ENCODE data around the gene MLN.

The MLN gene

DNA sequence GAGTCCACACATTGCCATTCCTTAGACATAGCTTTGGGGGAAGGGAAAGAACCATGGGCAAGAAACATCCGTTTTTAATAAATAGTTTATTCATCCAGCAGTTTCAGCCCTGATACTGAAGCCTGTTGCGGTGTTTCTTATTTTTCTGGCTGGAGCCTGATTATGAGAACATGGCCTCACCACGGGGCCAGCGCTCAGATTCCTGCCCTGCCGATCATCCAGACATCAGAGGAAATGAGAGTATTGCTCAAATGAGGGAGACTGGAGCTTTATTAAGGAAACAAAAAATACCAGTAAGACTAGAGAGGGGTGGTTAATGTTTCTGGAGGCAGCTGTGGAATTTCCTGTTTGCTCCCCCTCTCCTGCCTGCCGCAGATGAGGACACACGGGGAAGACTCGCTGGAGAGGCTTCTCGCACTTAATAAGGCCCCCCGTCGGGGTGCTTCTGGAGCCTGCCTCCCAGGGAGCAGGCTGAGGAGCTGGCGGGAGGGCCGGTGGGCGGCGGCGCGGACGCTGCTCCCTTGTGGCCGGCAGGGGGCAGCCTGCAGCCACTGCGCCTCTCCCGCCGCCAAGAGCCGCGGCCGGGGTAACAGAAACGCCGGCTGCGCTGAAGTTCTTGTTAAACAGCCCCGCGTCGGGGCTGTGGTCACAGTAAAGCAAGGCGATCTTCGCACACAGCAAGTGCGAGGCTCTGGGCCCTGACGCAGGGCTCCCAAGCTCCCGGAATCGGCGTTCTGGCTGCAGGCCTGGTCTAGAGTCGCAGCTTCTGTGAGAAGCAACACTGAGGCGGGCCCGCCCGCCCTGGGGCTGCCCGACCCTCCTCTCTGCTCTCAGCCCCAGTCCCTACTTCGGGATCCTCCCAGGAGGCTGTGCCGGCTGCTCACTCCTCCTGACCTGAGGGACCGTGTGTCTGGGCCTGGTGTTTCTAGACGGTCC is 32.4 kb downstream of the MLN start:
- peak; percentile 89 for DNase-seq (ENCODE audit: low spot score)

DNA sequence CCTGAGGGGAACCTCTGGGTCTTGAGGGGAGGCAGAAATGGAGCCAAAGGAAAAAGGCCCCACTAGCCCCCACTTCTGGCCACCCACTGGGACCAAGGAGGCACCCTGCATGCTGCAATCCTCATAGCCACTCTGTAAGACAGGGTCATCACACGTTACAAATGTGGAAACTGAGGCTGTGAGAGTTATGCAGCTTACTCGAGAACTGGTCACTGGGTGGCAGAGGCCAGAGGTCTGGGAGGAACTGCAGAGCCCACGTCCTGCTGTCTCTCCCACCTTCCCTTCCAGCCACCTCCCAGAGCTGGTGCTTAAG is 33.0 kb downstream of the MLN start:
- no peak for DNase-seq (ENCODE audit: low spot score)

DNA sequence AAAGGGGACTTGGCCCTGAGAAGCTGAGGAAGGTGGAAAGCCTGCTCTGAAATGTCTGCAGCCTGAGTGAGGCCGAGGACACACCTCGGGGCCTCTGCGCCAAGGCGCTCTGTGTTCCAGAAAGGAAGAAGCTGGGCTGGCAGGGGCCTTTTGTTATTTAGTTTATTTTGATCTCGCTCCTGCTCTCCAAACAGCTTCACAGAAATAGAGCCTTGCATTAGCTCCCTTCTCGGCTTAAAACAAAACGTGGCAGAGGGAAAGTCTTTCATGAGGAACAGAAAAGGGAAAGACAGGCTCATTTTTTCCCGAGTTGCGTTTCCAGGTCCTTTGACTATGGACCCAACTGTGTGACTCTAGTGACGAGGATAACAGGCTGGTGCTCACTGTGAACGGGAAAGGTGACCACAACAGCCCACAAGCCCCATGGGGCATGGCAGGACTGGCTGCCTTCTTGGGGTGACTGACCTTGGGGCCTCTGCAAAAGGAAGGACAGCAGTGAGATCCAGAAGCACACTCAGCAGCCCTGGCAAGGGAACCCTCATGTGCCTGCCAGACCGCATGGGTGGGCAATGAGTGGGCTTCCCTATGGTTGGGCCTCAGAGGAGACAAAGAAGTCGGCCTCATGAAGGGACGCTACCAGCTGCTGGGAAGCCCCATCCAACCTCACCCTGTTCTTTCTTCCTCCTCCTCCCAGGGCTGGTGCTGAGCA is 33.5 kb downstream of the MLN start:
- DNase-seq (ENCODE audit: low spot score), result no peak

DNA sequence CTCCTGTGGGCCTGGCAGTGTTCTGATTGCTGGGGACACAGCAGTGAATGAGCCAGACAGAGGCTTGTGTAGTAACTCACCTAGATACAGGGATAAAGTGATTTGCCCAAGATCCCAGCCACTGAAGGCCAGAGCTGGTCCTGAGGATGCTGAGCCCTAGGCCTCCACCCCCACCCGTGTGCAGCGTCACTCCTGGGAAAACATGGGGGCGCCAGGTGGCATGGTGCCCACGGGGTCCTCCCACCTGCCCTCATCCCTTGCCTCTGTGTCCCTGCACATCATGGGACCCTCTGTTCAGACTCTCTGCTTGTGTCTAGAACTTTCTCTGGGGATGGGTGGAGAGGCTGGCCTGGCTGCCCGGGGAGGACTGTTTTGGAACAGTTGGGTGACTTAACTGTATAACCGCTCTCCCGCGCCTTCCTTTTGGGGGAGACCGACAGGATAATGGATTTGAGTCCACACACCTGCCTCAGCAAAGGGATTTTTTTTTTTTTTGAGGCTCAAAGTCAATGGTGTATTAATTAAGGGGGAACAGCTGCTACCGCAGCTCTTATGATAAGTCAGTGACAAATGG is 34.5 kb downstream of the MLN start:
- DNase-seq (ENCODE audit: low spot score), result no peak

DNA sequence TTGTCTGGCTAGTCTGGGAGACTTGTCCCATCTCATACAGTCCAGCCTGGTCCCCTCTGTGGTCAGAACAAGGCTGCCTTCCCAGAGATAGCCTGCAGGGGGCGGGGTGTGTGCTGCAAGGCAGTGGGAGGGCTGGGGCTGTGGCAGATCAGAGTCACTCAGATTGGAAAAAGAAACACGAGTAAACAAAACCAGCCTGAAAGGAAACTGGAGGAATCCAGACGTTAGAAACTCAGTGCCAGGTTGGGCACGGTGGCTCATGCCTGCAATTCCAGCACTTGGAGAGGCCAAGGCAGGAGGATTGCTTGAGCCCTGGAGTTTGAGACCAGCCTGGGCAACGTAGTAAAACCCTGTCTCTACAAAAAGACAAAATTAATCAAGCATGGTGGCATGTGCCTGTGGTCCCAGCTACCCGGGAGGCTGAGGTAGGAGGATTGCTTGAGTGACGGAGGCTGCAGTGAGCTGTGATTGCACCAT is 35.1 kb downstream of the MLN start:
- DNase-seq (ENCODE audit: low spot score), result peak; percentile 86

DNA sequence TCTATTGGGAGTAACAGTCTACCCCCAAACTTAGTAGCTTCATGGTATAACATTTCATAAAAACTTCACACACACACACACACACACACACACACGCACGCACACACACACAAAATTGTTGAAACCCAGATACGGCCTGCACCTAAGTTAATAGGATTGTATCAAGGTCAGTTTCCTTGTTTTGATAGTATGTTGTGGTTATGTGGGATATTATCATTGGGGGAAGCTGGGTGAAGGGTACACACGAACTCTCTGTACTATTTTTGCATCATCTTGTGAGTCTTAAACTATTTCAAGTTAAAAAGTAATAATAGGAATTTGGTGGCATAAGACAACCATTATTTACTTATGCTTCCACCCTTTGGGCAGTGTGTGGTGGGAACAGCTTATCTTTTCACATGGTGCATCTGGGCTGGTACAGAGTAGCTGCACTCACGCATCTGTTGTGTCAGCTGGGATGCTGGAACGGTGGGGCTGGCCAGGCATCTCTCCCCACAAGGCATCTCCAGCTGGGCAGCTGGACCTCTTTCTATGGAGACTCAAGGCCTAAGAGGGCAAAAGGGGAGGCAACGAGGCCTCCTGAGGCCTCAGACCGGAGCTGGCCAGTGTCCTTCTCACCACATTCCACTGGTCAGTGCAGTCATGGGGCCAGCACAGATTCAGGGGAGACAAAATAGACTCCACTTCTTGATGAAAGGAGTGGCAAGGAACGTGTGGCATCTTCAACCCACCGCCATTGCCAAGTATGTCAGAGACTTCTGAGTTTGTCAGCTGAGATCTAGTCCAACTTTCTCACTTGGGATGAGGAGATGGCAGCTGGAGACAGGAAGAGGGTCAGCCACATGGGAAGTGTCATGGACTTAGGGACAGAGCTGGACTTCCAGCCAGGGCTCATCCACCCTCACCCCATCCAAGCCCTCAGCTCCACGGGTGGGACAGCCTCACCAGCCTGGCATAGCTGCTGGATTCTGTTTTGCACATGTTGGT is 36.6 kb downstream of the MLN start:
- DNase-seq (ENCODE audit: low spot score), result no peak

DNA sequence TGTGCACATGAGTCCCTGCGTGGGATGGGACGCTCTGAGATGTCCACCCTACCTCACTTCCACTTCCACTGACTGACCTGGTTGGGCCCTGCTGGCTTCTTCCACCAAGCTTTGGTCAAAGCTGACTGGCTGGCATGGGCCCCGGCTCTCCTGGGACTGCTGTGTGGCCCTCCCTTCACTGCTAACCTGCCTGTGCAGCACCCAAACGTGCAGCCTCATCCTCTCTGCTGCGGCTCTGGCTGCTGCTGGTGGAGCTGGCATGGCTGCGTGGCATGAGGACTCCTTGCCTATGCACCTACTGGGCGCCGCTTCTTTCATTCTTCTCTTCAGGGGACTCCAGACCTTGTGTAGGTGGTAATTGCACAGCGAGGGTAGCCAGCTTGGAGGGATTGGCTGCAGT is 38.4 kb downstream of the MLN start:
- DNase-seq (ENCODE audit: low spot score), result no peak

DNA sequence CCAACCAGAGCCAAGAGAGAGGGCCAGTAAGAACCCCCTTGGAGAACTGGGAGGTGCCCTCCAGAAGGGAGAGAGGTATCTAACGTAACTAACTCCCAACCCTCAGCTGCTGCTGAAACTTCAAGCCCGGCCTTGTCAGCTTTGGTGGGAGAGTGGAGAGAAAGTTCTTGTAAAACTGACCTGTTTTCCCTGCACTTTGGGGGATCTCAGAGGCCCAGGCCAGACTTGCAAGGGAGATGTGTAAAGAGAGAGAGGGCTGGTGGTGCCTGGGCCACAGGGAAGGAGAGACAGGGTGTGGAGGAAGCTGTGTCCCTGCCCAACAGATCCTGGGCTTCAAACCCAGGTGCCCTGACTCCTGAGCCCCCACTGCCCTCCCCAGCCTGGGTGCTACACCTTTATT is 39.8 kb downstream of the MLN start:
- DNase-seq (ENCODE audit: low spot score), result no peak

DNA sequence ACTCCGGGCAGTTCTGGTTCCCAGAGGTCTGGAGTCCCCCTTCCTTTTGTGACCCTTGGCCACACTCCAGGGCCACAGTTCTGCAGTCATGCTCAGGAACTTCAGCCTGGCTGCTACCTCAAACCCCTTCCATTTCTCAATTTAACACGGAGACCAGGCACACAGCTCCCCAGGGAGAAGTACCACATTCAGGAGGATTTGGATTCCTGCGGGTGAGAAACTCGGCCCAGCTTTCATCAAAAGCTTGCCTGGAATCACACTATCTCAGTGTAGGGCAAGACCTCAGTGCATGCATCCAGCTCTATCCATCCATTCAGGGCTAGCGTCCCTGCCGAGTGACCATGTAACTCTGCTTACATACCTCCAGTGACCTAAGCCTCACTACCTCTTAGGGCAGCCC is 40.3 kb downstream of the MLN start:
- DNase-seq (ENCODE audit: low spot score), result no peak

DNA sequence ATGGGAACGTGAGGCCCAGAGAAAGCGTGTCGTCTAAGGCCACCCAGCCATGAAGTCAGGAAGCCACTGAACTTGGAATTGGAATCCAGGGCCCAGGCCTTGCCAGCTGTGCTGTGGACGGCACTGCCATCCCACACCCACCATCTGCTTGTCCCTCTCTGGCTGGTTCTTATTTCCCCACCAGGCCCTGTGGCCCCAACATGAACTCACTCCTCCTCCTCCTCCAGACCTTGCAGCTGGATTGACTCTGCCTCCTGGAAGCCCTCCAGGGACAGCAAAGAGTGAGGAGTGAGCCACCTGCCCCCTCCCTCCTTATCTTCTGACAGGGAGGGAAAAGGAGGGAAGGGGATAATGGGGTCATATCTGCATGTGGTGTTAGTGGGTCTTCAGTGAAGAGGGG is 41.1 kb downstream of the MLN start:
- no peak for DNase-seq (ENCODE audit: low spot score)

DNA sequence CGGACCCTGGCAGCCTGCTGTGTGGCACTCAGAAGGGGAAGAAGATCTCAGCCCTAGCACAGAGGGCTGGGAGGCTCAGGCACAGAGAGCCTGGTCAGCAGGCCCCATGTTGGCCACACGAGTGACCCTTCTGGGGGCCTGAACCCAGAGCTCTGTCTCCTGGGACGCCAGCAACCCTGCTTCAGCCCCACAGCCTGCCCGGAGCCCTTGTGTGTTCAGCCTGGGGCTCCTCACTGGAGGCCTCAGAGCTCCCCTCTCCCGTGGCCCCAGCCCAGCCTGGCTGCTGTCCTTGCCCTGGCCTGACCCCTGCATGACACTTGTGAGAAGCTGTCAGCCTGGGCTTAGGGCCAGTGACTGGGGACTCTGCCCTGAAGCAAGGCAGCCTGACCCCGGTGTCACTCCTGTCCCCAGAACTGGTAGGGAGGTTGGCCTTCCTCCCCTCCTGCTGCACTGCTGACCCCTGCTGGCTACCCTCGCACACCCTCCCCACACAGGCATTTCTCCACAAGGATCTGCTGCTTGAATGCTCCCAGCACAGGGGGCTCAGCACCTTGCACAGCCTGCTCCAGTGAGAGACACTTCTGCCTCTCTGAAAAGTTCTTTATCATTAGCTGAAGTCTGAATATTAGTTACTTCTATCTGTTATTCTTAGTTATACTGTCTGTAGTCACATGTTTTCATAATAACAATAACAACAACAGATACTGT is 41.7 kb downstream of the MLN start:
- DNase-seq (ENCODE audit: low spot score), result peak; percentile 48

DNA sequence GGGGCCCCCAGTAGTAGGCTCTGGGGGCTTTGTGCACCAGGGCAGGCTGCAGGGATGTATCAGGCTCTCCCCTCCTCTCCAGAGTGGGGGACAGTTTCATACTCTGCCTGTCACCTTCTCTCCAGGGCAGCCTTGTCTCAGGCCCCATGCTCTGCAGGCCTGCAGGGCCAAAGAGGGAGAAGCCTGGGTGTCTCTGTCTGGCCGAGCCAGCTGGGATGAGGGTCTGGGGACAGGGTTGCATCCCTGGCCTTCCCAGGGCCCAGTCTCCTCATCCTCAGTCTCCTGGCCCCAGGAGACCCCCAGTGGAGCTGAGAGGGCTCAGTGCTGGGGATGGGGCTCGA is 42.3 kb downstream of the MLN start:
- no peak for DNase-seq (ENCODE audit: low spot score)

DNA sequence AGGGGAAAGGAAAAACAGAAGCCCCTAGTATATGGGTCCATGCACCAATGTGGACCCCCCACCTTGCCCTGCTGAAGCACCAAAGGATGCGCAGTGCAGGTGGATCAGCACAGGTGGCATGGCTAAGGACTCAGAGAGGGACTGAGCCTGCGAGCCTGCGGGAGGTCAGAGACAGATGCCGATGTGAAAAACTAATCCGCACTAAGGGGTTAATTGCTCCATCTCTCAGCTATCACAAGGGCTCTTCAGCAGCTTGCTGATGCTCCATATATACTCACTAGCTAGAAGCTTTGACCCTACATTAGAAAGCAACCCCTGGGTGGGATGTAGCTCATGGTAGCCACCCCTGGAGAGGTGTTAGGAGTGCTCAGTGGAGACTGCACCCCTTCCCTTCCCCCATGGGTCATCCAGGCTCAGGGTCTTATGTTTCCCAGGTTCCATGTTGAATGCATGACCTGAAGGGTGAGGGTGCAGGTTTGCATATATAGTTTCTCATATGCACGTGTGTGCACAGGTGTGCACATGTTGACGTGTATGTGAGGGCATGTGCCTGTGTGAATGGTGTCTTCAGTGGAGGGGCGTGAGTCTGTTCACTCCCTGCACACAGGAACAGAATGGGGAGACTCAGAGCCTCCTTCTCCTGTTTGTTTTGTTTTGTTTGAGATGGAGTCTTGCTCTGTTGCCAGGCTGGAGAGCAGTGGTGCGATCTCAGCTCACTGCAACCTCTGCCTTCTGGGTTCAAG is 43.7 kb downstream of the MLN start:
- DNase-seq (ENCODE audit: low spot score), result no peak

DNA sequence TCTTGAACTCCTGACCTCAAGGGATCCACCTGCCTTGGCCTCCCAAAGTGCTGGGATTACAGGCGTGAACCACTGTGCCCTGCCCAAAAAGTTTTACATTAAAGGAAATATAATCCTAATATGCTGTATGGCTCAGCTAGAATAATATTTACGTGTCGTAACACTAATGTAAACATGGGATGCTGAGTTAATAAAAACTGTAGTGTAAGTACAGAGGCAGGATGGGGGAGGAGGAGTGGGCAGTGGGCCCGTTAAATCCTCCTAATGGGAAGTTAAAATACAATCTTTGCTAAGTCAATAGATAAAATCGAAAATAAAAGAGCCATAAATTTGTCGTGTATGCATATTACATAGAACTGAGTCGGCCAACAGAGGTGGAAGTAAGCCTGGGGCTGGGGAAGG is 45.0 kb downstream of the MLN start:
- no peak for DNase-seq (ENCODE audit: low spot score)

DNA sequence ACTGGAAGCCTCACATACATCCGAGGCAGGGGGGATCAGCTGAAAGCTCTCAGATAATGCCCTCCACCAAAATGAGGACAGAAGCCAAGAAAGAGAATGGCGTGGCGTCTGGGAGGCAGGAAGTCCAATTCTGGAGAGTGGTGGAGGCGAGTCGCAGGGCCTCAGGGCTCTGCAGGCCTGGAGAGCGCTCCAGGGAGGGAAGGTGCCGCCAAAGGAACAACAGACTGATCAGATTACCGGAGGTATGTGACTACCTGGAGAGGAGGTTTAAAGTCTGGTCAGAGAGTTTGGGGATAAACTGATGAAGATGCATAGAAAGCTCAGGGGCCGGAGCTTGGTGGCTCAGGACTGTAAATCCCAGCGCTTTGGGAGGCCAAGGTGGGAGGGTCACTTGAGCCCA is 45.9 kb downstream of the MLN start:
- no peak for DNase-seq (ENCODE audit: low spot score)

DNA sequence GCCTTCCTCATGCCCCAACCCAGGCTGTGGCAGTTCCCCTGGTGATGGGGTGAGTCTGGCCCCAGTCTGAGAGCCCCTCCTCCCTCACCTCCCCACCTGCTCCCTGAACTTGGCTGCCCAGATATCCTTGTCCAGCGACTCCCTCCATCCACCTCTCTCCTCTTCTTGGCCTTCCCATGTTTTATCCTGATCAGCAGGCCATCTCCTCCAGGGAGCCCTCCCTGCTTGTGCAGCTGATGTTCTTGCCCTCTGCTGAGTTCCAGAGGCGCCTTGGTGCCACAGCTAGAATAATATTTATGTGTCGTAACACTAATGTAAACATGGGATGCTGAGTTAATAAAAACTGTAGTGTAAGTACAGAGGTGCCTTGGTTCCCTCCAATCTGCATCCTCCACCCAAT is 46.7 kb downstream of the MLN start:
- DNase-seq (ENCODE audit: low spot score), result no peak

DNA sequence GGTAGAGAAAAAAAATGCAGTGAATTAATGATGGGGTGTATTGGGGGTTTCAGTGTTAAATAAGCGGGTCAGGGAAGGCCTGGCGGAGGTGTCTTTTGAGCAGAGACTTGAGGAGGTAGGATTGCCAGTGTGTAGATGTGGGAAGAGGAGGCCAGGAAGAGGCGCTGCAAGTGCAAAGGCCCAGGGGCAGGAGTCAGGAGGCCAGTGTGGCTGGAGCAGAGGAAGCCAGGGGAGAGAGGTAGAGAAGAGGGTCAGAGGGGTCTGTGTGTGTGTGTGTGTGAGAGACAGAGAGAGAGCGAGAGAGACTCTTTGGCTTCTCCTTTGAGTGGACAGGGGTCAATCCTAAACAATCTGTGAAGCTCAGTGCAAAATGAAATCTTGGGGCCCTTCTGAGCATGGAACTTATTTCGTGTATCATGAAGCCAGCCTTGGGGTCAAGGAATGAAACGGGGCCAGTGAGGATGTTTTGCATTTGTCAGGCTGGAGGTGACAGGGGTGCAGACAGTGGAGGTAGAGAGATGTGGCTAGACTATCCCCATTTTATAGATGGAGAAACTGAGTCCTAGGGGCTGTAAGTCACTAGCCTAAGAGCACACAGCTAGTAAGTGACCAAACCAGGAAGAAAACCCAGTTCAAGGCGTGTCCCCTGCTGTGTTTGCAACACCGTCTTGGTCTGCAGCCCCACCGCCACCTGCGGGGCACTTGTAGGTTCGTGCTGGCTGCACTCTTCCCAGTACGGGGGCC is 47.4 kb downstream of the MLN start:
- no peak for DNase-seq (ENCODE audit: low spot score)

DNA sequence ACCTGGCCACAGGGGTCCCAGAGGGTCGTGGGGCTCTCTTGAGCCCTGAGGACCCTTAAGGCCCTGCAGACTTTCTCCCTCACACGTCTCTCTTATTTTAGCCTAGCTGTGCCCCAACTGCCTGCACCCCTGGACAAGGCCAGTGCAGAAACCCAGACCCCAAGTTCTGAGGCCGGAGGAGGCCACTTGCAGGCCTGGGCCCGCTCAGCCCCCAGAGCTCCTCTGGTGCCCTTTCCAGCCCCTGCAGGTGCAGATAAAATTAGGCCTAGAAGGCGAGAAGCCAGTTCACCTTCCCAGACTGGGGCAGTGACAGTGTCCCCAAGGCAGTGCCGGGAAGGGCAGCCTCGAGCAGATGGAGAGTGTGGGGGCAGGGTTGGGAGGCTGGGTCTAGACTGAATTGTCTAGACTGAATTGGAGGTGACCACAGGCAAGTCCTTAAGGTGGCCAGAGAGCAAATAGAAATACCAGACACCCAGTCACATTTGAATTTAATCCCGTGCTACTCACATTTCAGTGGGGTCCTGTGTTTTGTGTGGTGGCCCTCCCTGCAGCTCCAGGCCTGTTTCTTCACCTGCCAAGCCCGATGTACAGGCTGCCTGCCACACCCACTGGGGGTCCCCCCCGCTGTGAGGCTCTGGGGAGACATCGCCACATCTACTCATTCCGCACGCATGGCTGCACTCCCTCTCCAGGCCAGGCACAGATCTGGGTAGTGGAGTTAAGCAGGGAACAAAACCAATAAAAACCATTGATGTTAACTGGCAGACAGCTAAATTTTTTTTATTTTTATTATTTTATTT is 48.5 kb downstream of the MLN start:
- DNase-seq (ENCODE audit: low spot score), result no peak

DNA sequence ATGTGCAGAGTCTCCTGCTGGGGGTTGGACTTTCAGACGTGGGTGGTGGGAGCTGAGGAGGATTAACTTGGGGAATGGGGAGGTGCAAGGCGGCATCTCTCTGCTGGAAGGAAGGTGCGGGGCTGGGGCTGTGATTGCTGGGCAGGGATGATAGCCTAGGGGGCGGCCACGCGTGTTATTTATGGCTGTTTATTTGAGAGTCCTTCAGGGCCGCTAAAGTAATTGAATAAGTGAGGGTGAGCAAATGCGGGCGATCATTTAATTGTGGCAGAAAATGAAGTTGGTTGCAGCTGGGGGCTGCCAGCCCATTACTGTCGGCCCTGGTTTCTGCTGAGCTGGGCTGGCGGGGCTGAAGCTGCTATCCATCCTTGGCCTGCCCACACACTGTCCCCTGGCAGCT is 49.6 kb downstream of the MLN start:
- no peak for DNase-seq (ENCODE audit: low spot score)

Data from AG08396 (cell line).